Measurements from ENCODE around the gene DDX56. TPM values are rescaled to one million over a fixed set of nuclear protein-coding genes. Genes with fewer than 3 reads are reported as not detected.

DDX56 gene
- total and polyA plus RNA-seq, 9 of the 15 experiments (the other 6 are each of a cell fraction or from before 2014, with no cell fraction given): 33.0 to 145 (median 102) TPM

DNA sequence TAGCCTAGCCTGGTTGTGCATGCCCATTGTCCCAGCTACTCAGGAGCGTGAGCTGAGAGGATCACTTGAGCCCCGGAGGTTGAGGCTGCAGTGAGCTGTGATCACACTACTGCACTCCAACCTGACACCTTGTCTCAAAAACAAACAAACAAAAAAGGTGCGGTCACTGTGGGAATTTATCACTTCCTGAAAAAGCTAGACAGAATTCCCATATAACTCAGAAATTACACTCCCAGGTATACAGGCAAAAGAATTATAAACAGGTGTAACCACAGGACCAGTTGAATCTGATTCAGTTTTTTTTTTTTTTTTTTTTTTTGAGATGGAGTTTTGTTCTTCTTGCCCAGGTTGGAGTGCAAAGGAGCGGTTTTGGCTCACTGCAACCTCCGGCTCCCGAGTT is 29.5 kb upstream of the DDX56 start:
- in situ Hi-C loops (cut with MboI): no loop called here
- Histone ChIP-seq H3K27me3 (ENCODE audit: control insufficient read depth in 2 of 2, insufficient read depth in 2 of 2, low read length in 2 of 2) (0 out of 5 replicates have a peak, but pooled peaks cover 0 to 7% of the 10 kb centered on the region in 2 experiments), H3K9me3 (replicated peaks; ENCODE audit: control insufficient read depth, insufficient read depth, low read depth, low read length) (no peaks in the 10 kb centered on the region), H3K36me3 (ENCODE audit: control insufficient read depth, insufficient read depth, low read length) (peaks cover 4% of the 10 kb centered on the region; the same call in 2 of the 3 replicates), H3K79me2 (ENCODE audit: control insufficient read depth, insufficient read depth, low read length) (peaks cover 14% of the 10 kb centered on the region), H3K4me1 (replicated peaks in 1 of 2; ENCODE audit: control insufficient read depth in 2 of 2, insufficient read depth in 2 of 2, low read length in 2 of 2) (peaks cover 4 to 17% of the 10 kb centered on the region in 2 experiments; a peak in 4 of 5 replicates), H3K4me3 (no peak overlapping the region), H3K27ac (ENCODE audit: extremely low read depth, low read depth, low read length) (no peak overlapping the region), H3K4me2 (ENCODE audit: insufficient read depth, low read length) (no peak overlapping the region), H3K9ac (ENCODE audit: insufficient read depth in 1 of 2, low read depth in 2 of 2, low read length in 2 of 2) (no peak overlapping the region; a peak in 1 of 4 replicates), H4K20me1 (replicated peaks; ENCODE audit: control insufficient read depth, insufficient read depth, low read length) (no peaks in the 10 kb centered on the region), H3K9me1 (ENCODE audit: control insufficient read depth, insufficient read depth, low read length) (no peaks in the 10 kb centered on the region), H2AFZ (ENCODE audit: low read depth, low read length) (no peak overlapping the region)
- ATAC-seq: no peak
- 20% methylated on average over 6 of the region's 6 CpGs for WGBS (ENCODE audit: insufficient coverage, low coverage, missing lambda C conversion rate)
- FAIRE-seq: no peak
- no peak for DNase-seq (ENCODE audit: extremely low read depth in 1 of 4, low spot score in 3 of 4)
- TF ChIP-seq CBX1 (IDR thresholded peaks at IDR 0.05; ENCODE audit: low read depth) (no peak), HDAC2 (IDR thresholded peaks at IDR 0.05) (no peak), ZNF444 (CRISPR knock-in tag; IDR thresholded peaks at IDR 0.05) (no peak), RBBP5 (IDR thresholded peaks at IDR 0.05; ENCODE audit: borderline replicate concordance, insufficient read depth, low read length, poor library complexity, severe bottlenecking) (no peak), RBM39 (optimal IDR thresholded peaks at IDR 0.05; ENCODE audit: low read depth, low read length) (no peak), POLR3A (IDR thresholded peaks at IDR 0.05; ENCODE audit: borderline replicate concordance, extremely low read depth, insufficient read depth, insufficient read length) (no peak), ZFPM2 (CRISPR knock-in tag; IDR thresholded peaks at IDR 0.05) (no peak), PHF8 (IDR thresholded peaks at IDR 0.05; ENCODE audit: borderline replicate concordance, low read length) (no peak), POLR2B (IDR thresholded peaks at IDR 0.05; ENCODE audit: low read depth, partially characterized antibody) (no peak), MYBL2 (IDR thresholded peaks at IDR 0.05; ENCODE audit: low read depth) (no peak), MYBL2 (CRISPR knock-in tag; IDR thresholded peaks at IDR 0.05; ENCODE audit: borderline replicate concordance) (no peak), TRIM28 (IDR thresholded peaks at IDR 0.05) (no peak), ZNF75A (CRISPR knock-in tag; IDR thresholded peaks at IDR 0.05) (no peak), HINFP (tag; conservative IDR thresholded peaks at IDR 0.05; ENCODE audit: low read depth) (no peak)
- TF ChIP-seq, protein P1, sequence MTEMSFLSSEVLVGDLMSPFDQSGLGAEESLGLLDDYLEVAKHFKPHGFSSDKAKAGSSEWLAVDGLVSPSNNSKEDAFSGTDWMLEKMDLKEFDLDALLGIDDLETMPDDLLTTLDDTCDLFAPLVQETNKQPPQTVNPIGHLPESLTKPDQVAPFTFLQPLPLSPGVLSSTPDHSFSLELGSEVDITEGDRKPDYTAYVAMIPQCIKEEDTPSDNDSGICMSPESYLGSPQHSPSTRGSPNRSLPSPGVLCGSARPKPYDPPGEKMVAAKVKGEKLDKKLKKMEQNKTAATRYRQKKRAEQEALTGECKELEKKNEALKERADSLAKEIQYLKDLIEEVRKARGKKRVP (CRISPR knock-in tag; IDR thresholded peaks at IDR 0.05): no peak
- TF ChIP-seq, protein P2, sequence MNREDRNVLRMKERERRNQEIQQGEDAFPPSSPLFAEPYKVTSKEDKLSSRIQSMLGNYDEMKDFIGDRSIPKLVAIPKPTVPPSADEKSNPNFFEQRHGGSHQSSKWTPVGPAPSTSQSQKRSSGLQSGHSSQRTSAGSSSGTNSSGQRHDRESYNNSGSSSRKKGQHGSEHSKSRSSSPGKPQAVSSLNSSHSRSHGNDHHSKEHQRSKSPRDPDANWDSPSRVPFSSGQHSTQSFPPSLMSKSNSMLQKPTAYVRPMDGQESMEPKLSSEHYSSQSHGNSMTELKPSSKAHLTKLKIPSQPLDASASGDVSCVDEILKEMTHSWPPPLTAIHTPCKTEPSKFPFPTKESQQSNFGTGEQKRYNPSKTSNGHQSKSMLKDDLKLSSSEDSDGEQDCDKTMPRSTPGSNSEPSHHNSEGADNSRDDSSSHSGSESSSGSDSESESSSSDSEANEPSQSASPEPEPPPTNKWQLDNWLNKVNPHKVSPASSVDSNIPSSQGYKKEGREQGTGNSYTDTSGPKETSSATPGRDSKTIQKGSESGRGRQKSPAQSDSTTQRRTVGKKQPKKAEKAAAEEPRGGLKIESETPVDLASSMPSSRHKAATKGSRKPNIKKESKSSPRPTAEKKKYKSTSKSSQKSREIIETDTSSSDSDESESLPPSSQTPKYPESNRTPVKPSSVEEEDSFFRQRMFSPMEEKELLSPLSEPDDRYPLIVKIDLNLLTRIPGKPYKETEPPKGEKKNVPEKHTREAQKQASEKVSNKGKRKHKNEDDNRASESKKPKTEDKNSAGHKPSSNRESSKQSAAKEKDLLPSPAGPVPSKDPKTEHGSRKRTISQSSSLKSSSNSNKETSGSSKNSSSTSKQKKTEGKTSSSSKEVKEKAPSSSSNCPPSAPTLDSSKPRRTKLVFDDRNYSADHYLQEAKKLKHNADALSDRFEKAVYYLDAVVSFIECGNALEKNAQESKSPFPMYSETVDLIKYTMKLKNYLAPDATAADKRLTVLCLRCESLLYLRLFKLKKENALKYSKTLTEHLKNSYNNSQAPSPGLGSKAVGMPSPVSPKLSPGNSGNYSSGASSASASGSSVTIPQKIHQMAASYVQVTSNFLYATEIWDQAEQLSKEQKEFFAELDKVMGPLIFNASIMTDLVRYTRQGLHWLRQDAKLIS (CRISPR knock-in tag; IDR thresholded peaks at IDR 0.05): no peak
- TF ChIP-seq, protein P3, sequence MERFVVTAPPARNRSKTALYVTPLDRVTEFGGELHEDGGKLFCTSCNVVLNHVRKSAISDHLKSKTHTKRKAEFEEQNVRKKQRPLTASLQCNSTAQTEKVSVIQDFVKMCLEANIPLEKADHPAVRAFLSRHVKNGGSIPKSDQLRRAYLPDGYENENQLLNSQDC (CRISPR knock-in tag; IDR thresholded peaks at IDR 0.05): no peak
- no TSS peak for BruUV-seq (replicated peaks)
- CTCF ChIA-PET (ENCODE audit: low intra/inter-chr PET ratio): no interaction called here
- POLR2A ChIA-PET: interaction anchor here (0.6 to 0.8 kb wide), 3 partner anchors 35 to 245 kb away, joined by 3 to 4 read pairs (median 4); partner anchors contain the start of gene H2AZ2
- intact Hi-C loops (cut with micrococcal nuclease): no loop called here
